Measurements from ENCODE around the gene VASH2.

VASH2 gene

DNA sequence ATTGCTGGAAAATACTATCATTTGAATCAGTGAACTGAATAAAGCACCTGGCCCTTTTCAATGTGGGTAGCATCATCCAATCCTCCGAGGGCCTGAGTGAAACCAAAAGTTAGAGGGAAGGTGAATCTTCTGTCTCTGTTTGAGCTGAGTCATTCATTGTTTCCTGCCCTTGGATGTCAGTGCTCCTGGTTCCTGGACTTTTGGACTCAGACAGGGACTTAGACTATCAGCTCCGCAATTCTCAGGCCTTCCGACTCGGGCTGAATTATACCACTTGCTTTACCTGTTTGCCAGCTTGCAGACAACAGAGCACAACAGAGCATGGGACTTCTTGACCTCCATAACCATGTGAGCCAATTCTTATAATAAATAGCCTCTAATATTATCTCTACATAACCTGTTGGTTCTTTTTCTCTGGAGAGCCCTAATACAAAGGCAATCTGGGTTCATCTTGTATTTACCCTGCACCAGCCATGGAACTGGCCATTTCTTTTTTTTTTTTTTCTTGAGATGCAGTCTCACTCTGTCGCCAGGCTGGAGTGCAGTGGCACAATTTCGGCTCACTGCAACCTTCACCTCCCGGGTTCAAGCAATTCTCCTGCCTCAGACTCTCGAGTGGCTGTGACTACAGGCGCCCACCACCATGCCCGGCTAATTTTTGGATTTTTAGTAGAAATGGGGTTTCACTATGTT is 19.2 kb upstream of the VASH2 start:
- no peak for DNase-seq

DNA sequence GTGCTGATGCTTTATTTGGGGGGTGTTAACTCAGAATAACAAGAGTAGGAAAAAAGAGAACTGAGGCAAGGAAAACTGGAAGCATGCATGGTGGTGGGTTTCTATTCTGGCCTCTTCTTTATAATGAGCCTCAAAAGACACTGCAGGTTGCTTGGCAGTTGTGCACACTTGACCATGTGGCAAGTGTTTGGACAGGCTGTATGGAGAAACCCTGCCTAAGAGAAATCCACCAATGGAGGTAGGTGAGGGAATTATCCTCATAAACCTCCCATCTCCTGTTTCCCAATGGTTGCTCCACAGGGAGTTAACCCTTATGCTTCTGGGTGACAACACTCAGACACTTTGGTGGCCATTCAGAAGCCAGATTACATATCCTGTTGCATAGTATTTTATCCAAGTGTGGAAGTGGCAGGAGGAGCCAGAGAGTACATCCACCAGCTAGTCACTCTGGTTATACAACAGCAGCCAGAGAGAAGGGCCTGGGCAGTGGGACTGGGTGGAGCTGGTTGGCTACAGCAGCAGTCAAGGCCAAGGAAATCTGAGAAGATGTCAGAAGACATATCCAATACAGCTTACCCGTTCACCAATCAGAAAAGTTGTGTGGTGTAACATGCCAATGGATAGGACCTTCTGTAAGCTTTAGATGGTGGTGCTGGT is 16.4 kb upstream of the VASH2 start:
- DNase-seq, result no peak

DNA sequence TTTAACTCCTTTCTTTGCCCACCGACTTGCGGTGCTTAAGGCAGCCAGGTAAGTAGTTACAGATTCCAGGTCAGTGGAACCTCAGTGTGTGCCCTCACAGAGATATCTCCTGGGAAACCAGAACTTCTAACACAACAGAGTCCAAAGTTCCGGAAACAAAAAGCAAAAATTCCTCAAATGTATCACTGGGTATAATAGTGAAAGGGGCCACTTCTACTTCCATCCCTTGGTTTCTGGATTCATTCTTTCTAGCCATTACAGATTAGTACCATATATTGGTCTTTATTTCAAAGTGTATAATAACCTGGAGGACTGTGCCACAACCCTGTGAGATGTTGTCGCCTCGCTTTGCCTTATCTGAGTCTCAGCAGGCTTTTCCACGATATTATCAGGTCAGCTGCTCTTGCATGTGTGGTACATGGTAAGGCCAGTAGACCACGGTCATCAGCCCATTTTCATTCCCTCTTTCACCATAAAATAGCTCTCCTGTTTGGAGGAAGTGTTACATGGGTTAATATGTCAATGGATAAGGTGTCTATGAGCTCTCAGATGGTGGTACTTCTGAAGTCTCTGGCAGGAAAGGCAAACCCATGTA is 14.9 kb upstream of the VASH2 start:
- DNase-seq, result no peak

DNA sequence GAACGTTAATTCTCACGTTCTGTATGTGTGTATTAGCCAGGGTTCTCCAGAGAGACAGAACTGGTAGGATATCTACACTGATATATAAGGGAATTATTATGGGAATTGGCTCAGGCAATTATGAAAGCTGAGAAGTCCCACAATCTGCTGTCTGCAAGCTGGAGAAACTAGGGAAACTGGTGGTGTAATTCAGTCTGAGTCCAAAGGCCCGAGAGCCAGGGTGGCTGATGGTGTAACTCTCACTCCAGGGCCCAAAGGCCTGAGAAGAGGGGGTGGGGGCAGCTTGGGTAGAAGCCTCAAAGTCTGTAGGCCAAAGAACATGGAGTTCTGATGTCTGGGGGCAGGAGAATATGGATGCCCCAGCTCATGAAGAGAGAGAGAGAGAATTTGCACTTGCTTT is 13.3 kb upstream of the VASH2 start:
- no peak for DNase-seq

DNA sequence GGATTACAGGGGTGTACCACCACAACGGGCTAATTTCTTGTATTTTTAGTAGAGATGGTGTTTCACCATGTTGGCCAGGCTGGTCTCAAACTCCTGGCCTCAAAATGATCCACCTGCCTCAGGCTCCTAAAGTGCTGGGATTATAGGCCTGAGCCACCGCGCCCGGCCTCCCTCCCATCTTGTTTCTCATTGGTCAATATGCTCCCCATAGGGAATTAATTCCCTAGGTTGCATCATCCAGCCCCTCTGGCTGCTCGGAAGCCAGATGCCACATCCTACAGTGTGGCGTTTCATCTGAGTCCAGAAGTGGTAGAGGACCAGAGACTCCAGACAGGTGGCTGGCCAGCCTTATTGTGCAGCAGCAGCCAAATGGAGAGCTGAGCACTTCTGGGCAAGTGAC is 11.5 kb upstream of the VASH2 start:
- DNase-seq, result no peak

DNA sequence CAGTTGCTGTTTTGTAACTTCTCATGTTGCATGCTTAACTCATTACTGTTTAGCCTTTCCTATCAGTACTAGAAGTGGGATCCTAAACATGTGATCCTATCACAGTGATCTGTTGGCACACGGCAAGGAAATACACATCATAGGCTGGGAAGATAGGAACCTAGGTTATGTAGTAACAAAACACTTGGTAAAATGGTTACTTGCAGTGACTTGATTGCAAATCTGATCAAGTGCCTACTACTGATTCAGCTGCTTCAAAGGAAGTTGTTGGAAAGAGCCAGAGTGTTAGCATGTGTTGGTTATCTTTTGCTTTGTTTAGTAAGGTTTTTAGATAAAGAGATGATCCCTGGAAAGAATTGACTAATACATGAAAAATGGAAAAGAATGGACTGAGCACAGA is 8.9 kb upstream of the VASH2 start:
- DNase-seq, result no peak

DNA sequence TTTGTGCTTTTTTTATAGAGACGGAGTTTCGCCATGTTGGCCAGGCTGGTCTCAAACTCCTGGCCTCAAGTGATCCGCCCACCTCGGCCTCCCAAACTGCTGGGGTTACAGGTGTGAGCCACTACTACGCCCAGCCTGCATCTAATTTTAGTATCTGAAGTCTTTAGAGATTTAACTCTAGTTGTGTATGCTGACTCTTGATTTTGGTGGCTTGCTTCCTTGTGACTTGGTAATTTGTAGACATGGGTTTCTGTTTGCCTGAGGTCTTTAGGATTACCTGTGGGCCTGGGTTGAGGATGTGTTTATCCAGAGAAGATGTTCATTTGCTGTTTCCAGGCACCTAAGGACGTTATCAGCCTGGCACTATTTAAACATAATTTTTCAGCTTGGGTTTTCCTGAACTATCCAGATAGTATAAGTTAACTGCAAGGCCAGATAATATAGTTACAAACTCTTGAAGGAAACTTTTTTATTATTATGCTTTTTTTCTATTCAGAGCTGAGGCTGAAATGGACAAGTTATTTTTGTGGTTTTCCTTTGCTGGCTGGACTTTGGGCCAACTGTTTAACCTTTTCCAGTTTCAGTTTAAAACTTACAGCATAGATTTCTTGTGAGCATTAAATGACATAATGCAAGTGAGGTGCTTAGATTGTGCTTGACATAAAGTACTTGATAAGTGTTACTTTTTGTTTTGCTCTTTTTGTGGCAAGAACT is 7.5 kb upstream of the VASH2 start:
- DNase-seq, result no peak

DNA sequence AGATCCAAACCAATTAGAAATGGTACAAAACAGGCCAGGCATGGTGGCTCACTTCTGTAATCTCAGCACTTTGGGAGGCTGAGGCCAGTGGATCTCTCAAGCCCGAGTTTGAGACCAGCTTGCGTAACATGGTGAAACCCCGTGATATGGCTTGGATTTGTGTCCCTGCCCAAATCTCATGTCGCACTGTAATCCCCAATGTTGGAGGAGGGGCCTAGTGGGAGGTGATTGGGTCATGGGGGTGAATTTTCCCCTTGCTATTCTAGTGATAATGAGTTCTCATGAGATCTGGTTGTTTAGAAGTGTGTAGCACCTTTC is 7.0 kb upstream of the VASH2 start:
- DNase-seq, result no peak

DNA sequence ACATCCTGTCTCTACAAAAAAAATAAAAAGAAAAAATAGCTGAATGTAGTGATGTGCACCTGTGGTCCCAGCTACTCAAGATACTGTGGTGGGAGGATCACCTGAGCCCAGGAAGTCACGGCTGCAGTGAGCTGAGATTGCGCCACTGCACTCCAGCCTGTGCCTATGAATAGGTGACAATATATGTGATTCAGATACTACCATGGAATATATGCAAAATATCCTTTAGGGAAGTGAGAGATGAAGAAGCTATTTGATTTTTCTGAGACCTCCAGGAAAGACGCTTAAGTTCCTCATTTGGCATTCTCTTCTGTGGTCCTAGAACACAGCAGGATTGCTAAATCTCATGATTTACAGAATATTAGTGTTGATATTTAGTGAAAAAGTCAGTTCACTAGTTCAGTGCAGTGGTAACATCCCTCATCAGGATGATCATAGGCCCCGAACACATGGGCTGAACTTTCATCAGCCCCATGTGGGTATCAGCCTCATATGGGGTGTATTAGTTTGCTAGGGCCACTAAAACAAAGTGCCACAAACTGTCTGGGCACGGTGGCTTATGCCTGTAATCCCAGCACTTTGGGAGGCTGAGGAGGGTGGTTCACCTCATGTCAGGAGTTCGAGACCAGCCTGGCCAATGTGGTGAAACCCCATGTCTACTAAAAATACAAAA is 6.0 kb upstream of the VASH2 start:
- peak in 2 of 4 experiments; percentile 59 to 61 for DNase-seq

DNA sequence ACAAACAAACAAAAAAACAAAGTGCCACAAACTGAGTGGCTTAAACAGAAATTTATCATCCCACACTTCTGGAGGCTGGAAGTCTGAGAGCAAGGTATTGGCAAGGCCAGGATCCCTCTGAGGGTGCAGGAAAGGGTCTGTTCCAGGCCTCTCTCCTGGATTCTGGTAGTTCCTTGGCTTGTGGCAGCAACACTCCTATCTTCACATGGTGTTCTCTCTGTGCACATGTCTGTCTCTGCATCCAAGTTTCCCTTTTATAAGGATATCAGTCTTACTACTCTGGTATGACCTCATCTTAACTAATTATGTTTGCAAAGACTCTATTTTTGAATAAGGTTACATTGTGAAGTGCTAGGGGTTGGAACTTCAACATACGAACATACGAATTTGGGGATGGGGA is 5.3 kb upstream of the VASH2 start:
- DNase-seq, result no peak

DNA sequence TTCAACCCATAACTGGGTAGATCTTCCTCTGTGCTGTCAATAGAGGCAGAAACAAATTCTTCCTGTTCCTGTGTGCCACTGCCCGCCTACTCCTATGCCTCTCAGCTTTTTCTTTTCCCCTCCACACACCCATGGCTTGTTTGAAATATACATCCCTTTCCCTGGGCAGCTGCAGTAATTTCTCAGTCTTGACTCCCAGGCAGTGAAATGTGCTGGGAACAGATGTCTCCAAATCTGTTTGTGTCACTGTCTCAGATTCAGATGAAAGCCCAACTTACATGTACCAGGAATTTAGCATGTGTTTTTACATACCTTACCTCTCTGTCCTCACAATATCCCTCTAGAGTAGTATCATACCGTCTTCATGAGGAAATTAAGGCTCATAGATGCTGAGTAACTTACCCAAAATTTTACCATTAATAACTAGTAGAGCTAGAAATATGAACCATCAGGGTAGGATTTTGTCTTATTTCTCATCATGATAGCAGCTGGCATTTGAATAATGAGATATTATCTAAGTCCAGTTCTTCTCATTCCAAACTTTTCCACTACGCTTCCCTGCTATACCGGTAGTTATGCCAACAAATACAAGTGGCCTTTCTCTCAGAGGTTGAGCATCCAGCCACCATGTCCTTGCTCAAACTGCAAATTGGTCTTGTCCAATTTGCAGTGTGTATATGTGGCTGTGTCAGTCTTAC is 4.7 kb upstream of the VASH2 start:
- peak in 1 of 4 experiments; percentile 23 for DNase-seq

DNA sequence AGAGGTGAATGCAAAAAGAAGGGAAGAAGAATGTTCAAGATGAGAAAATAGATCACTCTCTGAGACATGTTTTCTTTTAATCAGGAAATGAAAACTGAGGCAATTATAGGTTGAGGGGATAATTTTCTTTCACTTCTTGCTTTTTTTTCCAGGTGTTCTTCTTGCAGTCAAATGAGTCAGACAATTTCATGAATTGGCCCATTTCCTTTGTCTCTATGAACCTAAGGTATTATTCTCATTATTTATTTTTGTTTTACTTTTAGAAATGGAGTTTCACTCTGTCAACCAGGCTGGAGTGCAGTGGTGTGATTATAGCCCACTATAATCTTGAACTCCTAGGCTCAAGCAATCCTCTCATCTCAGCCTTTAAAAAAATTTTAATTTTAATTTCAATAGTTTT is 3.5 kb upstream of the VASH2 start:
- no peak for DNase-seq

DNA sequence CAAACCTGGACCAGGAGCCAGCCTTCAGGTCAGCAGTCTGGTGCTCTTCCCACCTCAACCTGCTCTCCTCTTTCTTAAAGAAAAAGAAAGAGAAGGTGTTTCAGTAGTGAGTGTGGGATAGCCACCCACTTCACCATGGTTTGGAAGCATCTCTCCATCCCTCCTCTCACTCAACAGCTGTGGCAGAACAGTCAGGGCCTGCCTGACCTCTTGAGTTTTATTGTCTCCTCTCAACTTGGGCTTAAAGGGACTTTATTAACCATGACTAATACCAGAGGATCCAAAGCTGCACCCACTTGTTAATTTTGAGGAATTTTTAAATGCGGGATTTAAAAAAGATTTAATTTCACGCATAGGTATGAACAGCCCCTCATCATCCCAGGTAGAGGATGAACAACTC is 570 bp upstream of the VASH2 start:
- DNase-seq, result no peak

DNA sequence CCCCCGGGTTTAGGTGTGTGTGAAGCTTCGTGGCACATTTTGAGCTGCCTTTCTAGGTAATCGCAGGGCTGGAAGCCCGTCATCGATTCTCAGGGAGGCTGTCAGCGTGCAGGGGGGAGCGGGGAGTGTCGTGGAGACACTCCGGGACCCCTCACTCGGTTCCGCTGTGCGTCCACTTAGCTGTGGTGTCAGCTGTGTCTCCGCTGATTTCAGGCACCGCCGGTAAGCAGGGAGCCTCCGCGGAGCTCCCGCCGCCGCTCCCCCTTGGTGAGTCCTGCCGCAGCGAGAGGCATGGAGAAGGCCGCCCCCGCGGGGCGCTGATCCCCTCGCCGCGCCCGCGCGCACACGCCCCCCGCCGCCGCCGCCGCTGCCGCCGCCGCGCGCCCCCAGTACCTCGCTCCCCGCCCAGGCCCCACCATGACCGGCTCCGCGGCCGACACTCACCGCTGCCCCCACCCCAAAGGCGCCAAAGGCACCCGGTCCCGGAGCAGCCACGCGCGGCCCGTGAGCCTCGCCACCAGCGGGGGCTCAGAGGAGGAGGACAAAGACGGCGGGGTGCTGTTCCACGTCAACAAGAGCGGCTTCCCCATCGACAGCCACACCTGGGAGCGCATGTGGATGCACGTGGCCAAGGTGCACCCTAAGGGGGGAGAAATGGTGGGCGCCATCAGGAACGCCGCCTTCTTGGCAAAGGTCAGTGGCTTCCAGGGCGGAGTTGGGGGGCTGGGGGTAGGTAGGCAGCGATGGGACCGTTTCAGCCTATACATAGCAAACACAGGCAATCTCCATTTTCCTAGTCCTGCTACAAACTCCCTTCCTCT is 995 bp downstream of the VASH2 start:
- DNase-seq, result no peak

DNA sequence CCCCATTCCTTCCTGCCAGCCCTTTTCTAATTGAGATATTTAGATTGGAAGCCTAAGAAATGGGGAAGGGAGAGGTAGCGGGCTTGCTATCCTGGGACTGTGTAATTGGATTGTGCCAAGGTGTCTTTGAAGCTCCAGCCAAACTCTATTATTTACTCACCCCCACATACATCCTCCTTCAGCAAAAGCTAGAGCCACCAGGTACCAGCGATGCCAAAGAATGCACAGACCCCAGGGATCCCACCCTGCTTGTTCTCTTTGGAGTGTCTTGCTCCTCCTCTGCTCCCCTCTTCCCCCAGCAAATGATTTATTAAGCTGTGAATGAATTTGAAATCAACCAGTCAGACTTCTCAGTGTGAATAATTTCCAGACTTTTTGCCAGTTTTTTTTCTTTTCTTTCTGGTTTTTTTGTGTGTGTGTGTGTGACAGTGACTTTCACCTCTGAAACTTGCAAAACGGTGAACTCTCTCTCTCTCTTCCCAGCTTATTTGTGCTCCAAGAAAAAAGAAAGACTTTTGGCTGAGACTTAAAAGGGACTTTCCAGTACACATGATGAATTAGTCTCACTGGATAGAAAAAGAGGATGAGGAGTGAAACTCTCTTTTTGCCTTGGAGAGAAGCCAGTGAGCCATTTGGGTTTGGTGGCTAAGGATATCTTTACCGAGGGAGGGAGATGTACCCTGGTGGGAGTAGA is 1.8 kb downstream of the VASH2 start:
- no peak for DNase-seq

DNA sequence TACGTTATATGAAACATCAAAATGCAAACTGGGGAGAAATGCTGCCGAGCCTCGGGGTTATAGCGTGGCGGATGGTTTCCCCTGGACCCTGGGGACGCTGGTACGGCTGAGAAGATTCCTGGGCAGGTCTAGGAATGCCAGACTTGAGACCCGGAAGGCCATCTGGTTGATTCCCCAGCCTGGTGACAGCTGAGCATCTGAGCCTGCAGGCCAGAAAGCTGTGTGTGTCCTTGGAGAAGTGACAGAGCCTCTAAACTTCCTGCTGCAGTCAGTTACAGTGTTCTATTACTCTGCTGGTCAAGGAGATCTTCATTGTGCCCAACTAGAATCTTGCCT is 2.3 kb downstream of the VASH2 start:
- DNase-seq, result no peak

DNA sequence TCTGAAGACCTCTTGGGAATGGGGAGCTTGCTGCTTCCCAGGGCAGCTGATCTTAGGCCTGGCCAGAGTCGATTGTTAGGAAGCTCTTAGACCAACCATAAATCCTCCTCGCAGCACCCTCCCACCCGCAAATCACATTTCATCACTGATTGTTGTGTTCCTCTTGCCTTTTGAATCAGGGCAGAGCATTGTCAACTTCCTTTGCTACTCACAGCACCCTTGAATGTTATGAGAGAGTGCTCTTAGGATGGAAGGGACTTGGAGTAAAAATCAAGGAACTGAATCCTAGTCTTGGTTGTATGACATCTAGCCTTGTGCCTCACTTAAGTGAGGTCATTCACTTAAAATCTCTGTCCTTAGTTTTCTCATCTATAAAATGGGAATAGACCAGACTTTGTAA is 3.0 kb downstream of the VASH2 start:
- DNase-seq, result peak in 3 of 4 experiments; percentile 23 to 47 (median 24)

DNA sequence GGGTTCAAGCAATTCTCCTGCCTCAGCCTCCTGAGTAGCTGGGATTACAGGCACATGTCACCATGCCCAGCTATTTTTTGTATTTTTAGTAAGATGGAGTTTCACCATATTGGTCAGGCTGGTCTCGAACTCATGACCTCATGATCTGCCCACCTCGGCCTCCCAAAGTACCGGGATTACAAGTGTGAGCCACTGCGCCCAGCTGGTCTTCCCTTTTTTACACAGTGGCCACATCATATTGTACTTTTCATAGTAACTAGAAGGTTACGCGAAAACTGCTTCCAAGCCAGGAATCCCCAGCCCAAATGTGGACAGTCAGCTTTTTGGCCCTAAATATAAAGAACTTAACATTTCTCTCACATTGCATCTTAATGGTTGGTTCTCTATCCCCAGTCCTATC is 4.2 kb downstream of the VASH2 start:
- no peak for DNase-seq

DNA sequence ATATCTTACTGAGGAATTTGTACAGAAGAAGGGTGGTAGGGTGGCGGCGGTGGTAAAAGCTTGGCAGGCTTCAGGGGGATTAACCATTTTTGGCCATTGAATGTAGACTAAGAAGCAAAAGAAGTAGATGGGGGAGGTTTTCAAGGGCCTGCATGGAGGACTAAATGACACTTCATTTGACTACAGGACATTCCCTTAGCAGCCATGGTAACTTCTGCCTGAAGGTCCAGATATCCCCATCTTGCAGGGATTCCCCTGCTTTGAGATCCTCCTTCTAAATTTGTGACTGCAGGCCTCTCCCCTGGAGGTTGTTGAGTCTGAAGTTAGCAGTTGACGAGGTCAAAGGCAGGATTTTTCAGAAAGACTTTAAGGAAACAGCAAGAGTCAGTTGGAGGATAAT is 4.8 kb downstream of the VASH2 start:
- no peak for DNase-seq

DNA sequence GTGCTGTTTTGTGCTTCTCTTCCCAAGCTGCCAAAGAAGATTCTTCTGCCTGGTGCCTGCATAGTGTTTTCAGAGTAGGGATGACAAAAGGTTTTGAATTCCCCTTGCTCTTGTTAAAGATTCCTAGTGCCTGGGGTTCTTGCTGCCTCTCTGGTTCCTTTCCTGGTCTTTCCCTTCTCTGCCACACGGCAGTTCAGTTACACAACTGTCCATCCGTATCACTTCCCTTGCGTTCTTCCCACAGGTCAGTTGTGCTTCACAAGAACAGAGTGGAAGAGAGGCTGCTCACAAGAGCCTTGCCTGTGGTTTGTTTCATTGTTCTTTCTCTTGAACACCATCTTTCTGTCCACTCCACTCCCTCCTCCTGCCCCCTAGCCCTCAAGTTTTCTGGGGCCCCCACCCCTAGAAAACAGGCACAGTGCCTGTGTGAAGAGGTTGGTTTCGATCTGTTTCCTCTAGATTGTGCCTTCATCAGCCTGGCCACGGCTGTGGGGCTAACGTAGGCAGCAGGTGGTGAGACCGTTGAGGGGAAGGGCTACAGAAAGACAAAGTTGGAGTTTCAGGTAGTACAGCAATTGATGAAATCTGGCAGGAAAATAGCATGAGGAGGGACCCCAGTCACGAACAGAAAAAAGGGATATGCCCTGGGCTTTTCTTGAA is 5.8 kb downstream of the VASH2 start:
- peak in 3 of 4 experiments; percentile 47 to 49 (median 48) for DNase-seq

DNA sequence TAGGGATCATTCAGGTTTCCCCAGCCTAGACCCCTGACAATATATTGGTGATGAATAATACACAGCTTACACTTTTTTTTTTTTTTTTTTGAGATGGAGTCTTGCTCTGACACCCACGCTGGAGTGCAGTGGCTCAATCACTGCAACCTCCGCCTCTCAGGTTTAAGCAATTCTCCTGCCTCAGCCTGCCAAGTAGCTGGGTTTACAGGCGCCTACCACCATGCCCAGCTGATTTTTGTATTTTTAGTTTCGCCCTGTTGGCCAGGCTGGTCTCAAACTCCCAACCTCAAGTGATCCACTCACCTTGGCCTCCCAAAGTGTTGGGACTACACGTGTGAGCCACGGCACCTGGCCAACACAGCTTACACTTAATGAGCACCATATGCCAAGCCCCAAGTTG is 7.2 kb downstream of the VASH2 start:
- no peak for DNase-seq
